HUES64 (cell line): ENCODE results near the gene TRIP4. TPM values are rescaled to one million over a fixed set of nuclear protein-coding genes. Genes with fewer than 3 reads are reported as not detected.
A peak's percentile ranks its signal among the peaks of the same experiment; 100 is the strongest.
"Not testable (repeated sequence)": the region's sequence is repeated elsewhere in the genome, so short reads cannot be mapped to it uniquely, and the experiment has no call there.

Experiments used
- H3K27ac ChIP-seq: 2 replicates; pipeline ENCODE4 v1.7.0; 2013; ENCODE audit warnings: low read depth, low read length, inconsistent platforms
- H3K27me3 ChIP-seq: 2 replicates; pipeline ENCODE4 v1.6.1; 2013; ENCODE audit warnings: mild to moderate bottlenecking, low read length; ENCODE audit not compliant: insufficient read depth
- H3K36me3 ChIP-seq: 2 replicates; pipeline ENCODE4 v1.6.1; 2013; ENCODE audit warnings: mild to moderate bottlenecking, low read length; ENCODE audit not compliant: insufficient read depth
- H3K4me1 ChIP-seq: 2 replicates; pipeline ENCODE4 v1.6.1; 2013; ENCODE audit warnings: mild to moderate bottlenecking, low read length, moderate library complexity; ENCODE audit not compliant: insufficient read depth
- H3K4me3 ChIP-seq: 2 replicates; pipeline ENCODE4 v1.5.1; 2013; ENCODE audit warnings: mild to moderate bottlenecking, low read length, moderate library complexity
- H3K9ac ChIP-seq: 2 replicates; pipeline ENCODE4 v1.6.1; 2013; ENCODE audit warnings: mild to moderate bottlenecking, low read depth, low read length
- H3K9me3 ChIP-seq: 2 replicates; pipeline ENCODE4 v1.6.1; 2013; ENCODE audit warnings: low read depth, low read length; ENCODE audit not compliant: insufficient read depth
- WGBS: fragments of 150-250, 120-280 bp; methylation state at CpG from one replicate; pipeline ENCODE4 v1.1.7; 2013; ENCODE audit warnings: missing lambda C conversion rate; 5-methylcytosine and 5-hydroxymethylcytosine counted together
- polyA plus RNA-seq, 2 experiments: library from polyadenylated mRNA; stranded (reverse); fragments of 50-300 nt; gene quantifications; one replicate each; pipeline ENCODE4 v1.2.3, GENCODE V29; 2013

Gene TRIP4
- polyA plus RNA-seq (2013, experiment 1 of 2), result 13.8 TPM
- polyA plus RNA-seq (2013, experiment 2 of 2), result 15.7 TPM

DNA sequence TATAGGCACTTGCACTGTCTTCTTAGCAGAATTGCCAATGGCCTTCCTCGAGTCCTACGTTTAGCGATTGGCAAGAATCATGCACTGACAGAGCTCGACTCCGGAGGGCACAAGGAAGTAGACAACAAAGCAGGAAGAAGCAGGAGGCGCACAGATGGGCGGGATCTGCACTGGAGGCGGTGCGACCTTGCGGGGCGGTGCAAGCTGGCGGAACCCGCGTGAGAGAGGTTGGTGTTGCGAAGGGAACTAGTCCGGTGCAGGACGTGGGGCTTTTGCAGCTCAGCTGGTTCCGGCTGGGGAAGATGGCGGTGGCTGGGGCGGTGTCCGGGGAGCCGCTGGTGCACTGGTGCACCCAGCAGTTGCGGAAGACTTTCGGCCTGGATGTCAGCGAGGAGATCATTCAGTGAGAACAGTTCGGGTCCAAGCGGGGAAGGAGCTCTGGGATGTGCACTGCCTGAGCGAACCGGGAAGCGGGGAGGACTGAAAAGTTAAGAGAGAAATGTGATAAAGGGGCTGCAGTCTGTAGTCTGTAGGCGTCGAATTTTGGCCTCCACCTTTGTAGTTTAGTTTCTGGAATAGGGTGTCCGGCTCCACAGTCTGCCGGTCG is at the start of gene TRIP4:
Gene TRIP4, plus strand, starts transcription at position 275 of the 607 bp plus-strand sequence. Its CDS starts 28 bp downstream, at position 303.
- H3K36me3 ChIP-seq, result no peaks in the 10 kb centered on the region
- H3K27ac ChIP-seq, result peak within 1 kb of the TSS; percentile 22; the same call in 1 of the 2 replicates
- H3K4me1 ChIP-seq, result no peaks in the 10 kb centered on the region
- WGBS, result 1% methylated on average over 35 of the region's 35 CpGs
- H3K4me3 ChIP-seq, result peak within 1 kb of the TSS; percentile 92
- H3K9ac ChIP-seq, result peak within 1 kb of the TSS; percentile 86
- H3K27me3 ChIP-seq, result 0 out of 2 replicates have a peak, but pooled peaks cover 4% of the 10 kb centered on the region
- H3K9me3 ChIP-seq, result no peaks in the 10 kb centered on the region

DNA sequence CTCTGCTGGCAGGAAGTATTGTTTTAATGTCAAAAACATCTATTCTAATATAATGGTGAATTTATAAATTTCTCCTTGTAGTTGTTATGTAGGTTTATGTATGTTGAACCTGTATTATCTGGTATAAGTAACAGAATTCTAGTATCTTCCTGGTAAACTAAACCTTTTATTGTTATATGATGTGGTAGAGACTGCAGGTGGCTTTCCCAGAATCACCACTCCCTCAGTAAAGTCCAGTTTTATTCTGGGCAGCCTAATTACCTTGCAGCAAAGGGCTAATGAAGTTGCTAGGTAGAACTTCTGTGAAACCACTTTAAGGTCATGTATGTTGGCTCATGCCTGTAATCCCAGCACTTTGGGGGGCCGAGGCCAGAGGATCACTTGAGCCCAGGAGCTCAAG is 47.3 kb upstream of the TRIP4 start:
- H3K9me3 ChIP-seq, result no peaks in the 10 kb centered on the region
- no peak overlapping the region for H3K4me3 ChIP-seq
- H3K4me1 ChIP-seq, result no peaks in the 10 kb centered on the region
- no peaks in the 10 kb centered on the region for H3K27me3 ChIP-seq
- H3K27ac ChIP-seq, result no peak overlapping the region
- 96% methylated on average over 1 of the region's 1 CpG for WGBS
- peaks cover 4% of the 10 kb centered on the region; the same call in 1 of the 2 replicates for H3K36me3 ChIP-seq
- H3K9ac ChIP-seq, result no peak overlapping the region

DNA sequence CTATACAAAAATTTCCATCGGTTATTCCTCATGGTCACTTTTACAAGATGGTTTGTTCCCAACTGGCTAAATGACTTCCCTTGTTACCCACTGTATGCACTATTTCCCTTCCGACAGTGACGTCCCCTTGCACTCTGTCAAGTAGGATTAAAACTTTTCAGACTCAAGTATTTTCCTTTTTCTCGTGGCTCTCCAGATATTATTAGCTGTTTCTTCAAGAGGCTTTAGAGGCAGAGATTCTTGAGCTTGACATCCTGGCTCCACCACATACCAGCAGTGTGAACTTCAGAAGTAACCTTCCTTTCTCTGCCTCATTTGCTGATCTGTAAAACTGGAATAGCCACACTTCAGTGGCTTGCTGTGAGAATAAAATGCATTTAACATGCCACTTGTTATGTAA is 45.7 kb upstream of the TRIP4 start:
- H3K27ac ChIP-seq, result no peak overlapping the region
- WGBS, result 92% methylated on average over 4 of the region's 4 CpGs
- no peak overlapping the region for H3K4me3 ChIP-seq
- H3K27me3 ChIP-seq, result no peaks in the 10 kb centered on the region
- no peaks in the 10 kb centered on the region for H3K4me1 ChIP-seq
- H3K9ac ChIP-seq, result no peak overlapping the region
- H3K9me3 ChIP-seq, result no peaks in the 10 kb centered on the region
- peaks cover 5% of the 10 kb centered on the region; the same call in 1 of the 2 replicates for H3K36me3 ChIP-seq

DNA sequence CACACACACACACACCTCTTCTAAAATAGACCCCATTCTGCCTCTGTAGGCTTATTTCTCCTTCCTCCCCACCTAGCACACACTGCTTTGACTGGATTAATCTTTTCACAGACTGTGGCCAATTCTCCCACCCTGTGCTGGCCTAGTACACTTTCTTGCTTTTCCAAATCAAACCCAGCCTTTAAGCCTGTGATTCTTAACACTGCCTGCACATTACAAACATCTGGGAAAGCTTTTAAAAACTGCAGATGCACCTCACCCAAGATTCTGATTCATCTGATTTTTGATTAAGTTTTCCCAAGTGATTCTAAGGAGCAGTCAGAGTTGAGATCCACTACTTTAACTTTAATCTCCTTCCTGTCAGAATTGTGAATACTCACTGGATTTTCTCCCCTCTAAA is 44.4 kb upstream of the TRIP4 start:
- H3K27ac ChIP-seq, result no peak overlapping the region

DNA sequence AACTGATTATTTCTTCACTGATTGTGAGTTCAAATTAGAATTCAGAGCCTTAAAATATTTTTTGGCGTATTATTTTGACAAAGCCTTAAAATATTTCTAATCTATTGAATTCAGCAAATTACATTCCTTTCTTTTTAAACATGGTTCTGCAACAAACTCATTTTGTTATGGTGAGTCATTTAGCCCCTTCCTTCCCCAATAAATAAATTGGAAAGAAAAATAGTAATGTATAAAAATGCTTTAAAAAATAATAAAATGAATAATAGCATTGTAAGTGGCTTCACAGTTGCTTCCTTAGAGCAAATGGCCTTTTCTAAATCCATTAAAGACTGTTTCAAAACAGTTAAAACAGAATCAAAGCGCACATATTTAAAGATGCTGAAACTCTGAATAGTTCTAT is 43.8 kb upstream of the TRIP4 start:
- 100% methylated on average over 1 of the region's 2 CpGs for WGBS
- Histone ChIP-seq H3K4me3 (no peak overlapping the region), H3K27ac (no peak overlapping the region), H3K9me3 (no peaks in the 10 kb centered on the region), H3K9ac (no peak overlapping the region), H3K36me3 (peaks cover 18% of the 10 kb centered on the region), H3K4me1 (no peaks in the 10 kb centered on the region), H3K27me3 (no peaks in the 10 kb centered on the region)

More for the DNA sequence above, 44.4 kb upstream of the TRIP4 start:
- H3K9ac ChIP-seq, result no peak overlapping the region
- H3K27me3 ChIP-seq, result no peaks in the 10 kb centered on the region
- H3K36me3 ChIP-seq, result peaks cover 14% of the 10 kb centered on the region
- no peaks in the 10 kb centered on the region for H3K4me1 ChIP-seq
- no peak overlapping the region for H3K4me3 ChIP-seq
- H3K9me3 ChIP-seq, result no peaks in the 10 kb centered on the region

DNA sequence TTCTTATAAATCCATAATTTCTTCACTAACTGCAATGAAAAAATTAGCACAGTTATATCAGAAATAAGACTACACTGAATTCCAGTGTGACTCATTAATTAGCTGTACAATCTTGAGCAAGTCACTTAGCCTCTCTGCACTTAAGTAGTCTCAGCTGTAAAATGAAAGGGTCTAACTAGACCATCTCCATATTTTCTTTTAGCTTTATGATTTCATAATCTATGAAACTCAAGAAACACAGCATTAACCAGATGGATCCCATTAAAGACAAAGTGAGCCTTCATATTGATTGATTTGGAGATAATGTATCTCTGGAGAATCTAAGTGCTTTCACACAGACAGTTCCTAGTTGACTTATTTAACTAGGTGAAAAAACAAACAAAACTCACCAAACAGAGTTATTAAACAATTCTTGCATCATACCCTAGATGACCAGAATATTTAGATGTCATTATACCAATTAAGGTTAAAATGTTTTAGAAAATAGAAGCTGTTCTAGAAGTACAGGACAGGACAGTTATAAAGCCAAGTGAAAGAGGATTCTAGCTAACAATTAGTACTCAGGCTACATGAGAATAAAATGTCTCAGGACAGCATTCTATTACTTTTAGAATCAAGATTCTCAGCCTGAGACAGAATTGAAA is 42.9 kb upstream of the TRIP4 start:
- Histone ChIP-seq H3K9me3 (no peaks in the 10 kb centered on the region), H3K27ac (no peak overlapping the region), H3K4me3 (no peak overlapping the region), H3K4me1 (no peaks in the 10 kb centered on the region), H3K36me3 (peaks cover 18% of the 10 kb centered on the region), H3K27me3 (no peaks in the 10 kb centered on the region), H3K9ac (no peak overlapping the region)

DNA sequence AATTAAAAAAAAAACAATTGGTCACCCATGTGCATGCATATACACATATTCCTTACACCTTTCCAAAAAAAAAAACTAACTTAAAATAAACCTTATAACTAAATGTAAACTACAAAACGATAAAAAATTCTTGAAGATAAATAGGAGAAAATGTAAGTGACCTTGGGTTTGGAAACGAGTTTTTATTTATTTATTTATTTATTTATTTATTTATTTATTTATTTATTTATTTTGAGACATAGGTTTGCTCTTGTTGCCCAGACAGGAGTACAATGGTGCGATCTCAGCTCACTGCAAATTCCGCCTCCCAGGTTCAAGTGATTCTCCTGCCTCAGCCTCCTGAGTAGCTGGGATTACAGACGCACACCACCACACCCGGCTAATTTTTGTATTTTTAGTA is 41.4 kb upstream of the TRIP4 start:
- not testable (repeated sequence) for H3K4me1 ChIP-seq, H3K9ac ChIP-seq, H3K27me3 ChIP-seq, H3K9me3 ChIP-seq, H3K27ac ChIP-seq, H3K4me3 ChIP-seq
- 93% methylated on average over 4 of the region's 6 CpGs for WGBS
- peaks cover 18% of the 10 kb centered on the region for H3K36me3 ChIP-seq

DNA sequence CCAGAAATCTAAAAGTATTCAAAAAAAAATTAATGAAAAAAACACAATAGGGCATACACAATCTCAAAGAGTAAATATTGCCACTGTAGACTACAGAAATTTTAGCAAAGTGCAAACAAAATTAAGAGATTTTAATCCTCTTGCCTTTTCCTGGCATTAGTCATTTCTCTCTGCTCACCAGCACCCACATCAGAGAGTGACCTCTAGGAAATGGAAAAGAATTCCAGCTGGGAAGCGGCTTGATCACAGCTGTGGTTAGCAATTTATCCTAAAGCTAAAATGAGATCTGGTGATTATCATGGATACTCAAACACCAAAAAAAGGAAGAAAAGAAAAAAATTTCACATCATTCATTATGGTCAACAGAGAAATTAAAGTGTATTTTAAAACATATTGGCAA is 39.2 kb upstream of the TRIP4 start:
- Histone ChIP-seq H3K4me3 (no peak overlapping the region), H3K27me3 (no peaks in the 10 kb centered on the region), H3K36me3 (peaks cover 14% of the 10 kb centered on the region), H3K4me1 (no peaks in the 10 kb centered on the region), H3K27ac (no peak overlapping the region), H3K9me3 (no peaks in the 10 kb centered on the region), H3K9ac (no peak overlapping the region)
- WGBS, result no CpG with 5 or more reads among the region's 1 CpG

DNA sequence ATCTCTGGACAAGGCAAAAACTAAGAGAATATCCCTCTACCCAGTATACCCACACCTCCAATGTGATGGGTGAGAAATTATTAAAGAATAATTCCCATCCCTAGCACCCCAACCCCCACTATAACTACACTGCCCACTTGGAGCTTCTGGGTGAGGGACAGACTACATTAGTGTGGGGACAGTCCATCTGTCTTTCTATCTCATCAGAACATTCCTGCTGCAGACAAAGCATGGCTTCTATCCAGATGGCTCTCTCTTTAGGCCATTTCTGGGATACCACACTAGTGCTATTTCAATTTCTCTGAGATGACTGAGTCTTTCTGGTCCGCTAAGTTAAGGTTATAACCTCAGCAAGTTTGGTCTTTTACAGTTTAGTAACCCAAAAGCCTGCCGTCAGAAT is 38.3 kb upstream of the TRIP4 start:
- peaks cover 14% of the 10 kb centered on the region for H3K36me3 ChIP-seq
- no peak overlapping the region for H3K4me3 ChIP-seq
- WGBS, result 94% methylated on average over 2 of the region's 2 CpGs
- no peak overlapping the region for H3K9ac ChIP-seq
- H3K9me3 ChIP-seq, result no peaks in the 10 kb centered on the region
- H3K4me1 ChIP-seq, result no peaks in the 10 kb centered on the region
- H3K27me3 ChIP-seq, result no peaks in the 10 kb centered on the region
- no peak overlapping the region for H3K27ac ChIP-seq

DNA sequence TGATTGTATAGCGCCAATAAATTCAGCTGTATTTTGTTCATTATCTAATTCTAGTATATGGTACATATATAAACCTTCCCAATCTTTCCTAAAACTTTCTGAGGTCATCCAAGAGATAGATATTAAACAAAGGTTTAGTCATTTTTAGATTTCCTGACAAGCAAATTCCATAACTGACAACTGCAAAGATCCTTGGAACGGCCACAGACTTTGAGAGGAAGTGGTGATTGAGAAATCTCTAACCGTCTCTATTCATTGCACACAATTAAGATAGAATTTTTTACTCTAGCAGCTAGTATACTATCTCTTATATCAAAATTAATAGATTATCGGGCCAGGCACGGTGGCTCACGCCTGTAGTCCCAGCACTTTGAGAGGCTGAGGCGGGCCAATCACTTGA is 36.4 kb upstream of the TRIP4 start:
- no peak overlapping the region for H3K9ac ChIP-seq
- H3K27me3 ChIP-seq, result no peaks in the 10 kb centered on the region
- no peaks in the 10 kb centered on the region for H3K9me3 ChIP-seq
- peaks cover 3% of the 10 kb centered on the region; the same call in 1 of the 2 replicates for H3K4me1 ChIP-seq
- no peak overlapping the region for H3K4me3 ChIP-seq
- WGBS, result 98% methylated on average over 6 of the region's 7 CpGs
- H3K27ac ChIP-seq, result no peak overlapping the region
- peaks cover 14% of the 10 kb centered on the region for H3K36me3 ChIP-seq

DNA sequence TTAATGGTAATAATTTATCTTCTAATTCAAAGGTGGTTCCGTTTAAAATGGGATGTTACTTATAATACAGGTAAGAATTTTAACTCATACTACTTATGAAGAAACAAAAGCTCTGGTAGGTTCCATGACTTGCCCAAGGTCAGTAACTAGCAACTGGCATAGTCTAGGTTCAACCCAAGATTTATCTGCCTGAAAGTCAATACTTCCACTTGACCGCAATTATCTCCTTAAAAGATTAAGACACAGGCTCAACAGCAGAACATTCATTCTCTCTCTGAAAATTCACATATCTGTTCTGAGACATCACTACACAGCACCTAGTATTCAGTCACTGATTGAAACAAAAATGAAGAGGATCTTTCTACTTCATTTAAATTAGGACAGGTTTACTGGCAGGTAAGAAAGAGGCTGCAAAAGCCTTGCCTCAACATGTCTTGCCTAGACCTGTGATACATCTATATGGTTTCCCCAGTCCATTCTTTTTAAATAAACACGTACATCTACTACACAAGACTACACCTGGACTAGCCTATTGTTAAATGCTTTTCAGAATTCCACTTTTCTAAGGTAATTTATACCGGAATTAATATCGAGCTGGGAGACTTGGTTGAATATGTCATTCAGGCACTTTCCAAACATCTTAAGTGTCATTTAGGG is 32.8 kb upstream of the TRIP4 start:
- WGBS, result 28% methylated on average over 4 of the region's 5 CpGs
- H3K27ac ChIP-seq, result peak overlapping the region; percentile 80; the same call in 1 of the 2 replicates

More for the DNA sequence above, 32.8 kb upstream of the TRIP4 start:
- Histone ChIP-seq H3K4me1 (peaks cover 9% of the 10 kb centered on the region; the same call in 1 of the 2 replicates), H3K9me3 (no peaks in the 10 kb centered on the region), H3K36me3 (no peaks in the 10 kb centered on the region; the same call in 1 of the 2 replicates), H3K27me3 (no peaks in the 10 kb centered on the region), H3K4me3 (peak overlapping the region; percentile 98), H3K9ac (peak overlapping the region; percentile 81)
